ENCODE results near the gene DOK6.
"Not testable (repeated sequence)": the region's sequence is repeated elsewhere in the genome, so short reads cannot be mapped to it uniquely, and the experiment has no call there.

Gene DOK6

GRCh38 chr18:69631281-69631680 is 230.6 kb downstream of the DOK6 start:
- DNase-seq = no peak

- DNase-seq = no peak
These were observed 234.8 kb downstream of the DOK6 start for GRCh38 chr18:69635482-69635881.

- DNase-seq = no peak
These were observed 236.0 kb downstream of the DOK6 start for GRCh38 chr18:69636529-69637301.

GRCh38 chr18:69638056-69638455 is 237.4 kb downstream of the DOK6 start:
- no peak for DNase-seq

- DNase-seq = no peak
These were observed 247.0 kb downstream of the DOK6 start for GRCh38 chr18:69647702-69648101.

GRCh38 chr18:69648486-69648885 is 247.8 kb downstream of the DOK6 start:
- no peak for DNase-seq

GRCh38 chr18:69649684-69650083 is 249.0 kb downstream of the DOK6 start:
- DNase-seq = no peak

- no peak for DNase-seq
These were observed 250.6 kb downstream of the DOK6 start for GRCh38 chr18:69651243-69651642.

- DNase-seq = no peak
These were observed 255.1 kb downstream of the DOK6 start for GRCh38 chr18:69655816-69656215.

- no peak for DNase-seq
These were observed 257.4 kb downstream of the DOK6 start for GRCh38 chr18:69658103-69658502.

GRCh38 chr18:69658685-69659084 is 258.0 kb downstream of the DOK6 start:
- DNase-seq = no peak

GRCh38 chr18:69659142-69659651 is 258.5 kb downstream of the DOK6 start:
- DNase-seq = no peak

- DNase-seq = not testable (repeated sequence)
These were observed 261.4 kb downstream of the DOK6 start for GRCh38 chr18:69662090-69662489.

- DNase-seq = no peak
These were observed 263.7 kb downstream of the DOK6 start for GRCh38 chr18:69664399-69664798.

GRCh38 chr18:69674292-69674877 is 273.7 kb downstream of the DOK6 start:
- no peak for DNase-seq

GRCh38 chr18:69674966-69675365 is 274.3 kb downstream of the DOK6 start:
- DNase-seq = no peak

GRCh38 chr18:69677595-69677994 is 276.9 kb downstream of the DOK6 start:
- DNase-seq = no peak

GRCh38 chr18:69680123-69680522 is 279.4 kb downstream of the DOK6 start:
- DNase-seq = no peak

GRCh38 chr18:69683176-69683575 is 282.5 kb downstream of the DOK6 start:
- DNase-seq = no peak

GRCh38 chr18:69684789-69685188 is 284.1 kb downstream of the DOK6 start:
- no peak for DNase-seq

GRCh38 chr18:69686861-69687260 is 286.2 kb downstream of the DOK6 start:
- DNase-seq = no peak

- no peak for DNase-seq
These were observed 288.6 kb downstream of the DOK6 start for GRCh38 chr18:69689121-69689759.

GRCh38 chr18:69691008-69691760 is 290.5 kb downstream of the DOK6 start:
- DNase-seq = no peak
